A673 (cell line): ENCODE results near the gene CCNI.

Experiments used
- CTCF ChIP-seq: fragments of 300-800, 200-600 bp; sonication (generic); conservative IDR thresholded peaks from 2 replicates; pipeline ENCODE4 v1.5.1; 2017; ENCODE audit warnings: low read depth, mild to moderate bottlenecking, antibody characterized with exemption, low read length, moderate library complexity, mixed read lengths
- EZH2 ChIP-seq: fragments of 200-600 bp; sonication (generic); IDR thresholded peaks from 2 replicates; pipeline ENCODE4 v1.6.1; 2017; ENCODE audit warnings: borderline replicate concordance, low read depth, mild to moderate bottlenecking, mixed read lengths, antibody characterized with exemption, low read length; ENCODE audit not compliant: poor library complexity, severe bottlenecking

- TF ChIP-seq EZH2, result no peak
- TF ChIP-seq CTCF, result no peak
Measured at GRCh38 chr4:77084019-77084639, 8.3 kb upstream of the CCNI start.
